Mesothelial cell of epicardium (in vitro differentiated cells): Measurements from ENCODE around the gene DNAI4. TPM values are rescaled to one million over a fixed set of nuclear protein-coding genes. Genes with fewer than 3 reads are reported as not detected.
"Not testable (repeated sequence)": the region's sequence is repeated elsewhere in the genome, so short reads cannot be mapped to it uniquely, and the experiment has no call there.

Experiments
- DNase-seq, 2 experiments: peaks; one replicate each; pipeline ENCODE4 v3.0.0; 2021; ENCODE audit warnings: low spot score in 2 of 2; ENCODE audit not compliant: unreplicated experiment in 2 of 2
- H3K27ac Mint-ChIP-seq: 2 replicates; pipeline ENCODE4 v1.8.0; 2021; ENCODE audit warnings: mixed read lengths
- H3K27me3 Mint-ChIP-seq: 2 replicates; pipeline ENCODE4 v1.8.0; 2021; ENCODE audit warnings: low read depth, mixed read lengths
- H3K36me3 Mint-ChIP-seq: 2 replicates; pipeline ENCODE4 v1.8.0; 2021; ENCODE audit warnings: mixed read lengths
- H3K4me1 Mint-ChIP-seq: 2 replicates; pipeline ENCODE4 v1.8.0; 2021; ENCODE audit warnings: mixed read lengths
- H3K4me3 Mint-ChIP-seq: 2 replicates; pipeline ENCODE4 v1.8.0; 2021; ENCODE audit warnings: mild to moderate bottlenecking, moderate library complexity, mixed read lengths
- H3K9me3 Mint-ChIP-seq: 2 replicates; pipeline ENCODE4 v1.8.0; 2021; ENCODE audit warnings: mixed read lengths
- total RNA-seq: library from RNA; stranded (reverse); gene quantifications from 3 replicates; pipeline ENCODE4 v1.2.1, GENCODE V29; 2021
- TF ChIP-seq, protein P1 (sequence below): fragments of 200-600 bp; sonication (generic); IDR thresholded peaks from one replicate; pipeline ENCODE4 v1.5.0; 2021; ENCODE audit warnings: antibody characterized with exemption; ENCODE audit not compliant: unreplicated experiment

DNAI4 gene
- total RNA-seq, 1 donor from 2014 or later: 9.3 TPM

DNA sequence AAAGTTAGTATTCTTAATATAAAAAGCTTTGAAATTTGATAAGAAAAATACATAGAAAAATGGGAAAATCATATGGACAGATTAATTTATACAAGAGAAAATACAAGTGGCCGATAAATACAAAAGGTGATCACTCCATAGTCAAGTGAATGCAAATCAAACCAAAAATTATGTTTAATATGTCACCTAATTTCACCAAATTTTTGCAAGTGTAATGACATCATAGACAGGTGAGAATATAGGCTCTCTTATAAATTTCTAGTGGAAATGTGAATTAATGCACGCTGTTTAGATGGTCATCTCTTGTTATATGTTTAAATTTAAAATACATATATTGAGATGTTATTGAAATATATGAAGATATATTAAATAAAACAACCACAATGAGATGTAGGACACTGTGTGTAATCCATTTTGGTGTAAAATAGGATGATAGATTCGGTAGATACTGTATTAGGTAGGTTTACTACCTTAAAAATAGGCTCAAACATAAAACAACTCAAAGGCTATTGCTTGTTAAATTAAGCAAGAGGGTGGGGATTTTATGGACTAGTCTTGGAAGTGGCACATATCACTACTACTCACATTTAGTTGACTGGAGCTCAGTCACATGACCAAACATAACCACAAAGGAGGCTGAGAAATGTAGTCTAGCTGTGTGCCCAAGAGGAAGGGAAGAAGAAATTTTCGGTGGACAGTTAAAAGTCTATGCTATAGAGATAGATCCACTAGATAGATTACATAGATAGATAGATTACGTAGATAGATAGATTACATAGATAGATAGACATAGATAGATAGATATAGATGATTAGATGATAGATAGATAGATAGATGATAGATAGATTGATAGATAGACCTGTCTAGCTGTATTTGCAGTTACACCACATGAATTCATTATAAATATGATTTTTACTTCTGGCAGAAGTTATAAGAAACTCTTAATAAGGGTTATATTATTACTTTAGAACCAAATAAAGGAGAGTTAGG is 132.7 kb downstream of the DNAI4 start:
- Mint-ChIP-seq H3K4me3 (no peak overlapping the region), H3K27ac (no peak overlapping the region), H3K9me3 (no peaks in the 10 kb centered on the region), H3K4me1 (no peaks in the 10 kb centered on the region), H3K36me3 (no peaks in the 10 kb centered on the region), H3K27me3 (peaks cover 2% of the 10 kb centered on the region)
- TF ChIP-seq, protein P1, sequence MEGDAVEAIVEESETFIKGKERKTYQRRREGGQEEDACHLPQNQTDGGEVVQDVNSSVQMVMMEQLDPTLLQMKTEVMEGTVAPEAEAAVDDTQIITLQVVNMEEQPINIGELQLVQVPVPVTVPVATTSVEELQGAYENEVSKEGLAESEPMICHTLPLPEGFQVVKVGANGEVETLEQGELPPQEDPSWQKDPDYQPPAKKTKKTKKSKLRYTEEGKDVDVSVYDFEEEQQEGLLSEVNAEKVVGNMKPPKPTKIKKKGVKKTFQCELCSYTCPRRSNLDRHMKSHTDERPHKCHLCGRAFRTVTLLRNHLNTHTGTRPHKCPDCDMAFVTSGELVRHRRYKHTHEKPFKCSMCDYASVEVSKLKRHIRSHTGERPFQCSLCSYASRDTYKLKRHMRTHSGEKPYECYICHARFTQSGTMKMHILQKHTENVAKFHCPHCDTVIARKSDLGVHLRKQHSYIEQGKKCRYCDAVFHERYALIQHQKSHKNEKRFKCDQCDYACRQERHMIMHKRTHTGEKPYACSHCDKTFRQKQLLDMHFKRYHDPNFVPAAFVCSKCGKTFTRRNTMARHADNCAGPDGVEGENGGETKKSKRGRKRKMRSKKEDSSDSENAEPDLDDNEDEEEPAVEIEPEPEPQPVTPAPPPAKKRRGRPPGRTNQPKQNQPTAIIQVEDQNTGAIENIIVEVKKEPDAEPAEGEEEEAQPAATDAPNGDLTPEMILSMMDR: no peak
- no peak for DNase-seq

DNA sequence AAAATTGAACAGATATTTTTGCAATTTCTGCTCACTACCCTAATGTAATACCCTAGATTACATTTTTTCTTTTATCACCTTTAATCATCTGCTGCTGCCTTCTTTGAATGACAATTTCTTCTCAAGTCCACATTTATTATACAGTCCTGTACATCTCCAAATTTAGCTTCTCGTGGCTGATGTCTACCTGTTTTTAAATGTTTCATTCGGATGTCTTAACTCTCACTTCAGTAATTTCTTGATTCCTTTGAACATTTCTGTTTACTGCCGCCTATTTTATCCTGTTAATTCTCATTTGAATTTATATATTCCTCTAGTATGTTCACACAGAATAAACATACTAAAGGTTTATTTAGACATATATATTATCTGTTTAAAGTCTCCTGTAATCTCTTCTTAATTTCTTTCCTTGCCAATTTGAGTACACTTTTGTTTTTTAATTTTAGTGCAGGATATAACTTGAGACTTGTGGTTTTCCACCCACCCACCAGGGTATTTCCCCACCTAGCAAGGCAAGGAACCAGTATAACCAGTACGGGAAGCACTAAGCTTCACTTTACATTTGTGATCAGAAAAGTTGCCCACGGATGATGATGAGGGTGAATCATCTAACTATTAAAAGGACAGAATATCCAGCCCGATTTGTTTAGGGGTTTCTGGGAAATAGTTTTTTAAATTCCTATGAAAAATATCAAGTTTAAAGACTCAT is 136.3 kb downstream of the DNAI4 start:
- Mint-ChIP-seq H3K27ac (no peak overlapping the region), H3K9me3 (no peaks in the 10 kb centered on the region), H3K4me1 (no peaks in the 10 kb centered on the region), H3K36me3 (no peaks in the 10 kb centered on the region), H3K4me3 (no peak overlapping the region), H3K27me3 (peaks cover 2% of the 10 kb centered on the region)
- TF ChIP-seq, protein P1: no peak
- DNase-seq: no peak

DNA sequence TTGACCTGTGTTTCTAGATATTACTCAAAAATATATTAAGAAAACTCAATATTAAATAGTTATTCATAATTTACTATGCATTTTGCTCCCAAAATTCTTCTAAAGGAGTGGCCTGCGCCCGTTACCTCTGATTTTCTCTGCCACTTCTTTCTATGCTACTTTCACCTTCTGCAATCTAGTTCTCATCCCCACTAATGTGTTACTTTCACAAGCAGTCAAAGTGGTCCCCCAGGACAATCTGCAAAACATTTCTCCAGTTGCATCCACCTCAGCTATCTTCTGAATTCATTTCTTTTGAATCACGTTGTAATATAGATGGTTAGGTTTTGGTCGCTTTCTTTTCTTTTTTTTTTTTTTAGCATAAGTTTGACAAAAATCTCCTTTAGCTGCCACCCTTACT is 137.0 kb downstream of the DNAI4 start:
- Mint-ChIP-seq H3K9me3 (no peaks in the 10 kb centered on the region), H3K27me3 (peaks cover 2% of the 10 kb centered on the region), H3K4me1 (no peaks in the 10 kb centered on the region), H3K4me3 (no peak overlapping the region), H3K27ac (no peak overlapping the region), H3K36me3 (no peaks in the 10 kb centered on the region)
- TF ChIP-seq, protein P1: no peak
- no peak for DNase-seq

DNA sequence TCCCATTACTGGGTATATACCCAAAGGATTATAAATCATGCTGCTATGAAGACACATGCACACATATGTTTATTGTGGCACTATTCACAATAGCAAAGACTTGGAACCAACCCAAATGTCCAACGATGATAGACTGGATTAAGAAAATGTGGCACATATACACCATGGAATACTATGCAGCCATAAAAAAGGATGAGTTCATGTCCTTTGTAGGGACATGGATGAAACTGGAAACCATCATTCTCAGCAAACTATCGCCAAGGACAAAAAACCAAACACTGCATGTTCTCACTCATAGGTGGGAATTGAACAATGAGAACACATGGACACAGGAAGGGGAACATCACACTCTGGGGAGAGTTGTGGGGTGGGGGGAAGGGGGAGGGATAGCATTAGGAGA is 138.9 kb downstream of the DNAI4 start:
- H3K27ac Mint-ChIP-seq, H3K36me3 Mint-ChIP-seq, H3K9me3 Mint-ChIP-seq, H3K4me1 Mint-ChIP-seq, H3K4me3 Mint-ChIP-seq, DNase-seq, H3K27me3 Mint-ChIP-seq: not testable (repeated sequence)

DNA sequence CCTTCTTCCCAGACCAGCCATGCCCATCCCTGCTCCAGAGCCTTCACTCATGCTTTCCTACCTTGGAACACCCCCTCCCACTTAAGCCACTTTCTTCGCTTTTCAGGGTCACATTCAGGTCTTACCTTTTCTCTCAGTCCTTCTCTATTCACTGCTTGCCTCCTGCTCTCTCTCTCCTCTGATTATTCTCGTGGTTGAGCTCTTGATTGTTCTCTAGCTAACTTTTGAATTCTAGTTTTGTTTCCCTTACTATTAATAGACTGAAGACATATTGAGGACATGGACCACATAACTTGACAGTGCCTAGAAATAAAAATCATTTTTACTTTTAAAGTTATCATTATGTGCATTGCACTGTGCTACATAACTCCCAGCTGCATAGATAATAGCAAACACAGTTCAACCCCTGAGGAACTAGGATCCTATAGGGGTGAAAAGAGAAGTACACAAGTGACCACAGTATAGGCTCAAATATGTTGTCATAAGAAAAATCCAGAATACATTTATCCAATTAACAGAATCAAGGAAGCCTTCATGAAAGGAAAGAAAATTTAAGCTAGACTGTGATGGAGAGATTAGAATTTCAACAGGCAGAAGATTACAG is 145.1 kb downstream of the DNAI4 start:
- peaks cover 10% of the 10 kb centered on the region for H3K4me1 Mint-ChIP-seq
- H3K27me3 Mint-ChIP-seq: peaks cover 5% of the 10 kb centered on the region
- H3K4me3 Mint-ChIP-seq: no peak overlapping the region
- no peak overlapping the region for H3K27ac Mint-ChIP-seq
- H3K36me3 Mint-ChIP-seq: peaks cover 2% of the 10 kb centered on the region
- TF ChIP-seq, protein P1: no peak
- peaks cover 10% of the 10 kb centered on the region for H3K9me3 Mint-ChIP-seq
- no peak for DNase-seq
